Osteocyte (in vitro differentiated cells): Measurements from ENCODE around the gene SIPA1. TPM values are rescaled to one million over a fixed set of nuclear protein-coding genes. Genes with fewer than 3 reads are reported as not detected.

Experiments used
- DNase-seq: peaks from one replicate; pipeline ENCODE4 v3.0.0; 2021; ENCODE audit warnings: mixed read lengths; ENCODE audit not compliant: unreplicated experiment; ENCODE audit errors: extremely low spot score
- H3K27ac Mint-ChIP-seq: one replicate; pipeline ENCODE4 v1.8.0; 2021; ENCODE audit warnings: mild to moderate bottlenecking, mixed read lengths; ENCODE audit not compliant: unreplicated experiment
- H3K27me3 Mint-ChIP-seq: one replicate; pipeline ENCODE4 v1.8.0; 2021; ENCODE audit warnings: mixed read lengths; ENCODE audit not compliant: unreplicated experiment
- H3K36me3 Mint-ChIP-seq: one replicate; pipeline ENCODE4 v1.8.0; 2021; ENCODE audit warnings: mixed read lengths; ENCODE audit not compliant: unreplicated experiment
- H3K4me1 Mint-ChIP-seq: one replicate; pipeline ENCODE4 v1.8.0; 2021; ENCODE audit warnings: mixed read lengths; ENCODE audit not compliant: unreplicated experiment
- H3K4me3 Mint-ChIP-seq: one replicate; pipeline ENCODE4 v1.8.0; 2021; ENCODE audit warnings: mild to moderate bottlenecking, moderate library complexity, mixed read lengths; ENCODE audit not compliant: unreplicated experiment
- H3K9me3 Mint-ChIP-seq: one replicate; pipeline ENCODE4 v1.8.0; 2021; ENCODE audit warnings: mixed read lengths; ENCODE audit not compliant: unreplicated experiment
- CTCF ChIP-seq: fragments of 200-600 bp; sonication (generic); IDR thresholded peaks from 2 replicates; pipeline ENCODE4 v1.5.0; 2021; ENCODE audit warnings: antibody characterized with exemption, mild to moderate bottlenecking, moderate library complexity
- total RNA-seq: library from RNA; stranded (reverse); gene quantifications from 2 replicates; pipeline ENCODE4 v1.2.1, GENCODE V29; 2021

Gene SIPA1
- total RNA-seq, 1 donor from 2014 or later: 34.7 TPM

GRCh38 chr11:65641297-65642013, 3.6 kb downstream of the SIPA1 start:
- Mint-ChIP-seq H3K36me3 (peaks cover 6% of the 10 kb centered on the region), H3K27ac (no peak overlapping the region), H3K4me1 (peaks cover 32% of the 10 kb centered on the region), H3K27me3 (no peaks in the 10 kb centered on the region), H3K9me3 (no peaks in the 10 kb centered on the region), H3K4me3 (no peak overlapping the region)
- no peak for DNase-seq
- no peak for TF ChIP-seq CTCF

- TF ChIP-seq CTCF: no peak
- H3K27ac Mint-ChIP-seq: no peak overlapping the region
- peaks cover 28% of the 10 kb centered on the region for H3K4me1 Mint-ChIP-seq
- no peak overlapping the region for H3K4me3 Mint-ChIP-seq
- DNase-seq: no peak
- peaks cover 3% of the 10 kb centered on the region for H3K36me3 Mint-ChIP-seq
- no peaks in the 10 kb centered on the region for H3K9me3 Mint-ChIP-seq
- no peaks in the 10 kb centered on the region for H3K27me3 Mint-ChIP-seq
Observed at GRCh38 chr11:65642014-65642671, 4.2 kb downstream of the SIPA1 start.

GRCh38 chr11:65643971-65644370, 6.1 kb downstream of the SIPA1 start:
- DNase-seq: no peak
- Mint-ChIP-seq H3K4me1 (peaks cover 16% of the 10 kb centered on the region), H3K36me3 (no peaks in the 10 kb centered on the region), H3K27ac (no peak overlapping the region), H3K4me3 (no peak overlapping the region), H3K9me3 (no peaks in the 10 kb centered on the region), H3K27me3 (no peaks in the 10 kb centered on the region)
- TF ChIP-seq CTCF: no peak

- H3K9me3 Mint-ChIP-seq: no peaks in the 10 kb centered on the region
- H3K4me1 Mint-ChIP-seq: peaks cover 15% of the 10 kb centered on the region
- no peaks in the 10 kb centered on the region for H3K27me3 Mint-ChIP-seq
- no peak for DNase-seq
- no peaks in the 10 kb centered on the region for H3K36me3 Mint-ChIP-seq
- H3K27ac Mint-ChIP-seq: no peak overlapping the region
- no peak for TF ChIP-seq CTCF
- no peak overlapping the region for H3K4me3 Mint-ChIP-seq
Observed at GRCh38 chr11:65644837-65645236, 6.9 kb downstream of the SIPA1 start.

- H3K27ac Mint-ChIP-seq: no peak overlapping the region
- TF ChIP-seq CTCF: no peak
Observed at GRCh38 chr11:65645710-65646109, 7.8 kb downstream of the SIPA1 start.

More at GRCh38 chr11:65645710-65646109, 7.8 kb downstream of the SIPA1 start:
- Mint-ChIP-seq H3K4me3 (no peak overlapping the region), H3K9me3 (no peaks in the 10 kb centered on the region), H3K36me3 (no peaks in the 10 kb centered on the region), H3K4me1 (peaks cover 12% of the 10 kb centered on the region), H3K27me3 (no peaks in the 10 kb centered on the region)
- DNase-seq: no peak
